ENCODE data around the gene IFT81.
"Not testable (repeated sequence)": the region's sequence is repeated elsewhere in the genome, so short reads cannot be mapped to it uniquely, and the experiment has no call there.

IFT81 gene

GRCh38 chr12:110203546-110203945, 79.4 kb downstream of the IFT81 start:
- DNase-seq (ENCODE audit: low read depth in 2 of 2) = no peak

- no peak for DNase-seq (ENCODE audit: low read depth in 2 of 2)
These were observed 81.8 kb downstream of the IFT81 start for GRCh38 chr12:110205931-110206330.

DNA sequence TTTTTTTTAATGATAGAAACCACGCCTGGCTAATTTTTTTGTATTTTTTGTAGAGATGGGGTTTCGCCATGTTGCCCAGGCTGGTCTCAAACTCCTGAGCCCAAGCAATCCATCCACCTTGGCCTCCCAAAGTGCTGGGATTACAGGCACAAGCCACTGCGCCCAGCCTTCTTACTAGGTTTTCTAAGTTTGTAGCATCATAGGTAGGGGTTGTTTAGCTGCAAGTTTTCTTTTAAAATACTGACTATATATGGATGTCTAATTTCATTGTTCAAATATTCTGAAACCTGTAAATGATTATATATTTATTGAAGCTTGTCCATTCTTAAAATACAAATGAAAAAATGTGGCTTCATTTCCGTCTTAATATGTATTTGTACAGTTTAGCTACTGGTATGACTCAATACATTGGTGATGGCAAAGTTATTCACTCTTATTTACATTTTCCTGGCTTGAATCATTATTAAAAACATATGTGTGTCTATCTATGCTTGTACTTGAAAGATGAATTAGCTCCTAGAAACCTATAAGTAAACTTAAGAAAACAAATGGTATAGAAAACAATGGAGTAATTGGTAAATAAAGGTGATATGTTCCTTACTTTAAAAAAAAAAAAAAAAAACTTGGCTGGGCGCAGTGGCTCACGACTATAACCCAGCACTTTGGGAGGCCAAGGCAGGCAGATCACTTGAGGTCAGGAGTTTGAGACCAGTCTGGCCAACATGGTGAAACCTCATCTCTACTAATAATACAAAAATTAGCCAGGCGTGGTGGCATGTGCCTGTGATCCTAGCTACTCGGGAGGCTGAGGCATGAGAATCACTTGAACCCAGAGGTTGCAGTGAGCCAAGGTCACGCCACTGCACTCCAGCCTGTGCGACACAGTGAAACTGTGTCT, 87.7 kb downstream of the IFT81 start:
- peak; percentile 95 for DNase-seq (ENCODE audit: low read depth in 2 of 2)

DNA sequence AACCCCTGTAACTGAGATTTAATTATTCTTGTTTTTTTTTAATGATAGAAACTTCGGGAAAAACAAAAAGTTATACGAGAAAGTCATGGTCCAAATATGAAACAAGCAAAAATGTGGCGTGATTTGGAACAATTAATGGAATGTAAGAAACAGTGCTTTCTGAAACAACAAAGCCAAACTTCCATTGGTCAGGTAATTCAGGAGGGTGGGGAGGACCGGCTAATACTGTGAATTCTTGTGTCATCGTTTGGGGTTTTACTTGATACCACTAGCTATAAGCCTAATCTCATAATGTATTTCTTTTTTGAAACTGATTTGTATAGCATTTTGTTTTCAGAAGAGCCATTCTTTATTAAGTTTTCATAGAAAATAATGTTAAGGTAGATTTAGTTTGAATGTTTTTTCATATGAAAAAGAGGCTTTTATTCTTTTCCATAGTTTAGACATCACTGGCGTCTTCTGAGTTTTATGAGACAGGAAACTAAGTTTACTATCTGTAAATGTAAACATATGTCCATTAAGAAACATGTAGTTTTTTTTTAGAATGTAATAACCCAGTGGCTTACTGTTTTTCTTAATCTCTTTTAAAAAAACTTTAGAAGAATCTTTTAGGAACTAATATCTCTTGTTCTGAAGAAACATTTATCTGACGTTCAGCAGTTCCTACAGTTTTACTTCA, 94.0 kb downstream of the IFT81 start:
- no peak for DNase-seq (ENCODE audit: low read depth in 2 of 2)

DNA sequence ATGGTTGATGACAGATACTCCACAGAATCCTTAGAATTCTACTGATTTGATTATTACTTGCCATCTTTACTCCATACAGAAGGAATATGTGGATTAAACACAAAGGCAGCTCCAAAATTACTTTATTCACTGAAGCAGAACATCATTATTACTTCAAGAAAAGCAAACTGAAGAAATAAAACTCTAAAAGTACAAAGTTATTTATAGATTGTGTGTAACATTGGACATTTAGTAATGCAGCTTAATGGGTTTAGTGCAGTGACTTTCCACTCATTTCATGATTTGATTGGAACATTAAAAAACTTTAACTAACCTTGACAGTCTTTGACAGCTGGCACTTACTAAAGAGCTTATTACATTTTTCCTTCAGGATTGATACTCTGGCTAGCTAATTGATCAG, 97.9 kb downstream of the IFT81 start:
- no peak for DNase-seq (ENCODE audit: low read depth in 2 of 2)

DNA sequence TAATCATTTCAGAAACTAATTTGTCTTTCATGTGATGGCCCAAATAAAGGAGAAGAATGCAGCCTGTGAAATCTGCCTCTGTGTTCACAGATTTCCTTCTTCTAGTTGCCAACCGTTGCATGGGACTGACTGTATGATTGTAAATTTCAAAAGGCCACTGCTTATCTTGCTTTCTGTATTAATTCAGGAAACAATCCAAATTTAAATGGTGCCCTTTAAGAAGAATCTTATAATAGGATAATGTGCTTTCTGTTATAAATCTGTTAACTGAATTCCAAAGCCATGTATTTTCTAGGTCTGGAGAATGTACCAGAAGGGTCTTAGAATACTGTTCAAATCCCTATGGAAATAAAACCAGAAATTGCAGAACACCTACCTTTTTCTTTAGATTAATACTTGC, 98.3 kb downstream of the IFT81 start:
- no peak for DNase-seq (ENCODE audit: low read depth in 2 of 2)

GRCh38 chr12:110223777-110224378, 99.7 kb downstream of the IFT81 start:
- DNase-seq (ENCODE audit: low read depth in 2 of 2) = no peak

- peak; percentile 78 to 81 for DNase-seq (ENCODE audit: low read depth in 2 of 2)
These were observed 100.5 kb downstream of the IFT81 start for GRCh38 chr12:110224379-110225304.

- no peak for DNase-seq (ENCODE audit: low read depth in 2 of 2)
These were observed 103.0 kb downstream of the IFT81 start for GRCh38 chr12:110227138-110227537.

DNA sequence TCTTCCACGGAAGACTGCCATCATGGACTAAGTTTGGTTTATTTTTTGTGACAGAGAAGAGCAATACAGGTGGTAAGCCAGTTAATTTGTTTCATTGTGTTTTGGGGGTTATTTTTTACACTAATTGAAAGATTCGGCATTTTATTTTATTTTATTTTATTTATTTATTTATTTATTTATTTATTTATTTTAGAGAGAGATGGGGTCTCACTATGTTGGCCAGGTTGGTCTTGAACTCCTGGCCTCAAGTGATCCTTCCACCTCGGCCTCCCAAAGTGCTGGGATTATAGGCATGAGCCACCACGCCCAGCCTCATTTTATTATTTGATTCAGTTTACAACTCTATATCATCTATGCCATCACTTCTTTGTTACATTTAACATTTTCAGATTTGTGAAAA, 104.2 kb downstream of the IFT81 start:
- DNase-seq (ENCODE audit: low read depth in 2 of 2) = not testable (repeated sequence)

GRCh38 chr12:110228756-110229155, 104.6 kb downstream of the IFT81 start:
- DNase-seq (ENCODE audit: low read depth in 2 of 2) = no peak

DNA sequence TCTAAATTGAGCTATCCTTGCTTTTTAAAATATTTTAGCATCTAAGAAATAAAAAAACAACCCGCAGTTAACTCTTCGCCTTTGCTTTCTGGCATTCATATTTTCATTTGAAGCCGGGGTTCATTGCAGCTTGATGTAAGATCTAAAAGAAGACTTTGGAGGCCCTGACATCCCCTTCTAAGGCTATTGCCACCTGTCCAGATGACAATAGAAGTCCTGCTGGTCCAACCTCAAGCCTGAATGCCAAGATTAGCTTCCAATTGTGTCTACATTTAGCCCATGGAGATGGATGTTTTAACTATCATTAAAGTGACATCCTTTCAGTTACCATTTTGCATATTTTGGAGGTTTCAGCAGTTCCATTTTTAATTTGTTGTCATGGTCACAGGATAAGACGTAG, 105.3 kb downstream of the IFT81 start:
- no peak for DNase-seq (ENCODE audit: low read depth in 2 of 2)

- DNase-seq (ENCODE audit: low read depth in 2 of 2) = no peak
These were observed 106.5 kb downstream of the IFT81 start for GRCh38 chr12:110230655-110231054.

GRCh38 chr12:110233212-110233903, 109.2 kb downstream of the IFT81 start:
- no peak for DNase-seq (ENCODE audit: low read depth in 2 of 2)

DNA sequence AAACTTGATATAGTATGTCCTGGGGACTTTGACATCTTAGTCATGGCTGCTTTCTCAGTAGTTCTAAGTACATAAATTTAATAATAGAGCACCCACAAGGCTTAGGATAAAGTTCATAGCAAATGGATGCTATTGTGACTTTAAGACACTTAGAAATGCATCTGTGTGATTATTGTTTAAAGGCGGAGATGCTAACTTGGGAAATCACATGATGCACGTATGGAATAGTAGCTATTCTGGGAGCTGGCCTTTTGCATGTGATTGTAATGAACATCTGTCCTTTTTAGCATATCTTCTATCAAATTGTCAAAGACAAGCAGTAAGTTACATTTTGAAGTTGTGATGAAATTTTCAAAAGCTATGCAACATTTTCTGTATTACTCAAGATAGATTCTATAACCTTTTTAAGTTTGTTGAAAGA, 110.2 kb downstream of the IFT81 start:
- DNase-seq (ENCODE audit: low read depth in 2 of 2) = no peak

DNA sequence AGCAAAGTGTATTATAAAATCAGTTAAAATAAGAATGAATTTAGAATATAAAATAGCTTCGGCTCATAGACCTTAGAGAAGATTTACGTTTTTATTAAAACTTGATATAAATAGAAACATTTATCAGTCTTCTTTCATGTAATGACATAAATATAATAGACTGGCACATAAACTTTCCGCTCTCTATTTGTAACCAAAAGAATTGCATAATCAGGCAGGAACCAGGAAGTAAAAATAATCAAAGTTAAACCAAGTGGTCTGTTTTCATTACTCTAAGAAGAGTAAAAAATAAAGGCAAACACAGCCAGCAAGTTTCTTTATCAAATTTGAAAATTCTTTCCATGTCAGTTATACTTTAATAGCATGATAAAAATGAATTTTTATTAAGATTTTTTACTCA, 110.6 kb downstream of the IFT81 start:
- no peak for DNase-seq (ENCODE audit: low read depth in 2 of 2)

DNA sequence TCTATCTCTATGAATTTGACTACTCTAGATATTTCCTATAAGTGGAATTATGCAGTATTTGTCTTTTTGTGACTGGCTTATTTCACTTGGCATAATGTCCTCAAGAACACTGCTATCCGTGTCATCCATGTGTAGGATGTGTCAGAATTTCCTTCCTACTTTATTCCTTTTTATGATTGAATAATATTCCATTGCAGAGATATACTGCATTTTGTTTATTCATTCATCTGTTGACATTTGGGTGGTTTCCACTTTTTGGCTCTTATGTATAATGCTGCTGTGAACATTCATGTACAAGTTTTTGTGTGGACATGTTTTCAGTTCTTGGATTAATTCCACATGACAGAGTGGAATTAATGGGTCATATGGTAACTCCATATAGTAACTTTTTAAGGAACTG, 111.2 kb downstream of the IFT81 start:
- DNase-seq (ENCODE audit: low read depth in 2 of 2) = no peak

DNA sequence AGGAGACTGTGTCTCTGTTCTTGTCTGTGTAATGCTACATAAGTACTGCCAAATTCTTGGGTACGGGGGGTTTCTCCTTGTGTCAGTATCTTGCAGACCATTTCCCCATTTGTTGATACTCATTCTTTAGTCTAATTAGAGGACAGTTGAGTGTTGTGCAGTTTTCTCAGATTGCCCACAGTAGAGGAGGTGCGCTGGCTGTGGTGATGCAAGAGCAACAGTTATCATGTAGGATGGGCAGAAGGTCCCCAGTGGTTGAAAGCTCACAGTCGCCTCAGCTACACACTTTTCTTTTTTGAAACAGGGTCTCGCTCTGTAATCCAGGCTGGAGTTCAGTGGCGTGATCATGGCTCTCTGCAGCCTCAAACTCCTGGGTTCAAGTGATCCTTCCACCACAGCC, 119.1 kb downstream of the IFT81 start:
- no peak for DNase-seq (ENCODE audit: low read depth in 2 of 2)

DNA sequence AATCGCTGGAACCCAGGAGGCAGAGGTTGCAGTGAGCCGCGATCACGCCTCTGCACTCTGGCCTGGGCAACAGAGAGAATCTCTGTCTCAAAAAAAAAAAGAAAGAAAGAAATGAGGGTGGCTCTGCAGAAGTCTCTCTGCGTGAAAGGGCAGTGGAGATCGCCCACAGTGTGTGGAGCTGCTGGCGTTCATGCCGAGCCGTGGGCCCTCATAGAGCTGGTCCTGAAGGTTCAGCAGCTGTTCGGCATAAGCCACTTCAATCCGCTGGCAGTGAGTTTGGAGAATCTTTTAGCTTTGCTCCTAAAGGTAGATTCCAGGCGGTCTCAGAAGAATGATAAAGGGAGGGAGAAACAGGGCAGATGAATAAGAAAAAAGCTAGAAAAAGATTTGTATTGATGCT, 120.2 kb downstream of the IFT81 start:
- DNase-seq (ENCODE audit: low read depth in 2 of 2) = no peak

DNA sequence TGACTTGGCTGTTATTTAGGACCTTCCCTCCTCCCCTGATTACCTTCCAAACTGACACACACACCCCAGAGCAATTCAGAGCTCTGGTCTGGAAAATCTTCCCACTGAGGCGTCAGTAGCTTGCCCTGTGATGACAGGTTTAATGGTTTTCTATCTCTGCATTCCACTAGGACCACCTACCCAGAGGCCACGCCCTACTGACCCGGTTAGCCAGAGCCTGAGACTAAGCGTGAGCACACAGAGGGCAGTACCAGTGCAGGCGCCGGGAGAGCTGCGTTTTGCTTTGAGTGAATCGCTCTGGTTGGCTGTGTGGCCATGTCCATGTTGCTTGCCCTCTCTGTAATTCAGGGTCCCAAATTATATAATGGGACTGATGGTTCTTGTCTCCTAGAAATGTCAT, 120.7 kb downstream of the IFT81 start:
- no peak for DNase-seq (ENCODE audit: low read depth in 2 of 2)

DNA sequence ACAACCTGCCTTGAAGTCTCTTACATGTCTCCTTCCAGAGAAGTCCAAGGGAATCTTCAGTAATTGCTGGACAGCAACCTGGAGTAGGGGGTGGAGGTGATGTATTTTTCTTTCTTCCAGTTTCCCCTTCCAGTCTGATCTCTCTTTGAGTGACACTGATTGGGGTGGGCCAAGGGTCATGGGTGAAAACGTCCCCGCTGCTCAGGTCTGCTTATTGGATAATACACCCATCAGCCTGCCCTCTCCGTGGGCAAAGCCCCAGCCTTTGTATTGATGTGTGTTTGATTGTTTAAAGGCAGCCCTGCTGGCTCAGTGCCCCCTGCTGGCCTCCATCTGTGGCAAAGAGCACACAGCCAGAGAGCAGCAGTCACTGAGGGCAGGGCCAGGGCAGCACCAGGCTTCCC, 121.2 kb downstream of the IFT81 start:
- DNase-seq (ENCODE audit: low read depth in 2 of 2) = no peak

Data from fibroblast of skin of left quadriceps (primary cell).